PC-3 (cell line): Measurements from ENCODE around the gene ABCD4. TPM values are rescaled to one million over a fixed set of nuclear protein-coding genes. Genes with fewer than 3 reads are reported as not detected.

ENCODE experiments used
- ATAC-seq: fragments of 200-7000 bp; cut with Tn5 transposase; 2 replicates; pipeline ENCODE4 v1.9.1; 2020; ENCODE audit warnings: mild to moderate bottlenecking, moderate library complexity
- BruUV-seq: library from RNA; stranded (reverse); fragments of 400-500 nt; replicated peaks from 2 replicates; lab custom pipeline; 2021; lab: Mats Ljungman, UMichigan
- CTCF ChIA-PET: fragments of 300-600 bp; sonication (Branson Sonifier 250); formaldehyde crosslinking; loops from one replicate; lab custom pipeline; 2022; ENCODE audit warnings: antibody characterized with exemption; lab: Charles Lee
- POLR2A ChIA-PET: fragments of 300-600 bp; sonication (Branson Sonifier 250); formaldehyde crosslinking; loops from one replicate; lab custom pipeline; 2022; ENCODE audit warnings: antibody characterized with exemption; ENCODE audit not compliant: unreplicated experiment; lab: Charles Lee
- DNase-seq: peaks from one replicate; pipeline ENCODE4 v3.0.0-alpha.2; 2015
- H2AFZ ChIP-seq: fragments of 300-600 bp; sonication (generic); 2 replicates; pipeline ENCODE4 v1.6.0; 2016; ENCODE audit warnings: antibody characterized with exemption, low read length
- H3F3A ChIP-seq: fragments of 300-600 bp; sonication (generic); one replicate; pipeline ENCODE4 v1.6.0; 2017; ENCODE audit warnings: antibody characterized with exemption, low read length, control low read depth, mild to moderate bottlenecking; ENCODE audit not compliant: unreplicated experiment
- H3K27ac ChIP-seq: fragments of 300-600 bp; sonication (generic); 2 replicates; pipeline ENCODE4 v1.5.1; 2016; ENCODE audit warnings: mild to moderate bottlenecking, low read length
- H3K27me3 ChIP-seq: fragments of 300-600 bp; sonication (generic); 2 replicates; pipeline ENCODE4 v1.6.1; 2016; ENCODE audit warnings: low read length, mixed read lengths
- H3K36me3 ChIP-seq: fragments of 300-600 bp; sonication (generic); 2 replicates; pipeline ENCODE4 v1.6.1; 2016; ENCODE audit warnings: low read depth, mixed run types, low read length, mixed read lengths
- H3K4me1 ChIP-seq: fragments of 300-600 bp; sonication (generic); 2 replicates; pipeline ENCODE4 v1.5.1; 2016; ENCODE audit warnings: low read length; ENCODE audit not compliant: insufficient read depth
- H3K4me2 ChIP-seq: fragments of 300-600 bp; sonication (generic); 2 replicates; pipeline ENCODE4 v1.6.0; 2016; ENCODE audit warnings: low read length
- H3K4me3 ChIP-seq: fragments of 300-600 bp; sonication (generic); 2 replicates; pipeline ENCODE4 v1.5.1; 2016; ENCODE audit warnings: mild to moderate bottlenecking, low read length, mixed read lengths
- H3K79me2 ChIP-seq: fragments of 300-600 bp; sonication (generic); 2 replicates; pipeline ENCODE4 v1.6.1; 2017; ENCODE audit warnings: low read length, mixed read lengths
- H3K9ac ChIP-seq: fragments of 300-600 bp; sonication (generic); 2 replicates; pipeline ENCODE4 v1.6.0; 2016; ENCODE audit warnings: mild to moderate bottlenecking, low read length
- H3K9me2 ChIP-seq: fragments of 300-600 bp; sonication (generic); replicated peaks from 2 replicates; pipeline ENCODE4 v1.6.1; 2016; ENCODE audit warnings: mixed run types, low read length, mixed read lengths
- H3K9me3 ChIP-seq: fragments of 300-600 bp; sonication (generic); 2 replicates; pipeline ENCODE4 v1.6.1; 2016; ENCODE audit warnings: low read length, mixed read lengths
- H4K20me1 ChIP-seq: fragments of 300-600 bp; sonication (generic); 2 replicates; pipeline ENCODE4 v1.6.1; 2016; ENCODE audit warnings: low read length, mixed read lengths
- EZH2 ChIP-seq: fragments of 300-600 bp; sonication (generic); IDR thresholded peaks from one replicate; pipeline ENCODE4 v1.6.1; 2017; ENCODE audit warnings: antibody characterized with exemption, mild to moderate bottlenecking, low read length; ENCODE audit not compliant: unreplicated experiment
- EZH2phosphoT487 ChIP-seq: fragments of 300-600 bp; sonication (generic); IDR thresholded peaks from 2 replicates; pipeline ENCODE4 v1.6.1; 2018; ENCODE audit warnings: mild to moderate bottlenecking, antibody characterized with exemption, low read length, borderline replicate concordance
- intact Hi-C: fragments of 100-400 bp; cut with micrococcal nuclease; formaldehyde crosslinking; loops from 2 replicates; pipeline ENCODE4 v1.9.0; 2023
- total RNA-seq: library from RNA; depleted of rRNA; stranded (reverse); fragments of >200 nt; gene quantifications from 2 replicates; pipeline ENCODE4 v1.2.3, GENCODE V29; 2014
- TF ChIP-seq, protein P1 (sequence below): fragments of 300-600 bp; sonication (generic); conservative IDR thresholded peaks from 2 replicates; pipeline ENCODE4 v1.5.1; 2017; ENCODE audit warnings: antibody characterized with exemption, low read depth, mild to moderate bottlenecking, low read length

Gene ABCD4
- total RNA-seq, 1 experiment from 2014 or later: 27.1 TPM

DNA sequence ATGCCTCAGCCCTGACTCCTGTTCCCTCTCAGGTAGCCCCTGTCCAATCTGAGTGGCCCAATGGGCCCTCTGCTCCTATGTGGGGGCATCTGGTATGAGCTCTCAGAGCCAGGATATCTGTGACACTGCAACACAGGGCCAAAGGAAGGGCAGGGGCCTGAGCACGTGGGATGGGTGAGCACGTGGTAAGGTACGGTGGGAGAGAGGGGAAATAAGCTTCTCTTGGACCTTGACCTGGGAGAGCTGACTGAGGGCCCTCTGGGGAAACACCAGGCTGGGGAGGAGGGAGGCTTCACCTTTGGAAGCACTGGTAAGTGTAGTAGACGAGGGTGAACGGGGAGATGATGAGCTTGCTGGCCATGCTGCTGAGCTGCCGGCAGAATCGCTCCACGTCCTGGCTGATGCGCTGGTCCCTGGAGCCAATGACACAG is 6.7 kb downstream of the ABCD4 start:
- Histone ChIP-seq H3K4me3 (no peak overlapping the region), H2AFZ (no peak overlapping the region), H4K20me1 (no peaks in the 10 kb centered on the region), H3K36me3 (peaks cover 13% of the 10 kb centered on the region), H3K9ac (no peak overlapping the region), H3K4me2 (no peak overlapping the region), H3K9me2 (no peaks in the 10 kb centered on the region), H3F3A (no peaks in the 10 kb centered on the region), H3K79me2 (peaks cover 10% of the 10 kb centered on the region), H3K4me1 (peaks cover 8% of the 10 kb centered on the region; the same call in 1 of the 2 replicates), H3K27me3 (no peaks in the 10 kb centered on the region), H3K27ac (no peak overlapping the region), H3K9me3 (no peaks in the 10 kb centered on the region)
- ATAC-seq (no peak), DNase-seq (no peak)
- no peak for TF ChIP-seq EZH2phosphoT487
- no peak for TF ChIP-seq EZH2
- BruUV-seq: no TSS peak
- intact Hi-C loops: no loop called here
- POLR2A ChIA-PET: no interaction called here
- CTCF ChIA-PET: no interaction called here

DNA sequence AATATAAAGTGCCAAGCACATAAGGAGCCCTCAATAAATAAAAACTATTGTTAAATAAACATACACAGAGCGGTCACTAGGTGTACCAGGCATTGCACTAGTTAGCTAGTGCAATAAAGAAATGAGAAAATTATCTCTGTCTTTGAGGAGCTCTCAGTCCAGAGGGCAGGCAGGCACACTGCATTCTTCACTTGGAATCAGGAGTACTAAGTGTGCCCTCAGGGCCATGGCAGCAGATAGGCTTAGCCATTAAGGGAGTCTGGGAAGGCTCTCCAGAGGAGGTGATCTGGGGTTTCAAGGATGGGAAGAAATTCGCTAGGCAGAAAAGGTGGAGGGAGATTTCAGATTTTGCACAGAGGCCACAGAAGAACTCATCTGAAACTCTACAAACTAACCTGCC is 9.1 kb downstream of the ABCD4 start:
- no peaks in the 10 kb centered on the region for H3K27me3 ChIP-seq
- H3K9me2 ChIP-seq: no peaks in the 10 kb centered on the region
- no TSS peak for BruUV-seq
- TF ChIP-seq EZH2 (no peak), EZH2phosphoT487 (no peak)
- TF ChIP-seq, protein P1, sequence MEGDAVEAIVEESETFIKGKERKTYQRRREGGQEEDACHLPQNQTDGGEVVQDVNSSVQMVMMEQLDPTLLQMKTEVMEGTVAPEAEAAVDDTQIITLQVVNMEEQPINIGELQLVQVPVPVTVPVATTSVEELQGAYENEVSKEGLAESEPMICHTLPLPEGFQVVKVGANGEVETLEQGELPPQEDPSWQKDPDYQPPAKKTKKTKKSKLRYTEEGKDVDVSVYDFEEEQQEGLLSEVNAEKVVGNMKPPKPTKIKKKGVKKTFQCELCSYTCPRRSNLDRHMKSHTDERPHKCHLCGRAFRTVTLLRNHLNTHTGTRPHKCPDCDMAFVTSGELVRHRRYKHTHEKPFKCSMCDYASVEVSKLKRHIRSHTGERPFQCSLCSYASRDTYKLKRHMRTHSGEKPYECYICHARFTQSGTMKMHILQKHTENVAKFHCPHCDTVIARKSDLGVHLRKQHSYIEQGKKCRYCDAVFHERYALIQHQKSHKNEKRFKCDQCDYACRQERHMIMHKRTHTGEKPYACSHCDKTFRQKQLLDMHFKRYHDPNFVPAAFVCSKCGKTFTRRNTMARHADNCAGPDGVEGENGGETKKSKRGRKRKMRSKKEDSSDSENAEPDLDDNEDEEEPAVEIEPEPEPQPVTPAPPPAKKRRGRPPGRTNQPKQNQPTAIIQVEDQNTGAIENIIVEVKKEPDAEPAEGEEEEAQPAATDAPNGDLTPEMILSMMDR: no peak
- H3K4me2 ChIP-seq: no peak overlapping the region
- no peak overlapping the region for H3K27ac ChIP-seq
- H2AFZ ChIP-seq: no peak overlapping the region
- POLR2A ChIA-PET: no interaction called here
- no peak overlapping the region for H3K4me3 ChIP-seq
- peaks cover 17% of the 10 kb centered on the region for H3K36me3 ChIP-seq
- ATAC-seq (no peak), DNase-seq (no peak)
- H3K9me3 ChIP-seq: no peaks in the 10 kb centered on the region
- H3K4me1 ChIP-seq: no peaks in the 10 kb centered on the region
- no peaks in the 10 kb centered on the region for H3F3A ChIP-seq
- intact Hi-C loops: no loop called here
- H3K9ac ChIP-seq: no peak overlapping the region
- CTCF ChIA-PET: no interaction called here
- no peaks in the 10 kb centered on the region for H4K20me1 ChIP-seq
- no peaks in the 10 kb centered on the region for H3K79me2 ChIP-seq

DNA sequence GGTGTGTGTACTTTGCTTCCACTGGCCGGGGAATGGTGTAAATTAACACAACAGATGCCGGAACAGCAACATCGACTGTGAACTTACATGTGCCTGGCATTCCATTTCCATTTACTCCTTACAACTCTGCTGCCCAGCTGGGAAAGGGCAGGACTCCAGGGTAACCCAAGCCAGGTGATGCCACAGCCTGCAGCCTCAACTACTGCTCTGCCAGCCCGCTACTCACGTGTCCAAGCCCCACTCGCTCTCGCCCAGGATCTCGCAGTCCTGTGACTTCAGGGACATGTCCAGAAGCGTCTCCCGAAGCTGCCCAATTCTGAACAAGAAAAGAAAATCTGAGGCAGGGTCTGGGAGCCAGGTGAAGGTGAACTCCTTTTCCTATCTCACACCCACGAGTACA is 10.7 kb downstream of the ABCD4 start:
- ChIA-PET POLR2A (no interaction called here), CTCF (no interaction called here)
- H3K4me3 ChIP-seq: no peak overlapping the region

More for the DNA sequence above, 10.7 kb downstream of the ABCD4 start:
- H3K9me3 ChIP-seq: no peaks in the 10 kb centered on the region
- no peaks in the 10 kb centered on the region for H4K20me1 ChIP-seq
- H3K79me2 ChIP-seq: no peaks in the 10 kb centered on the region
- peaks cover 13% of the 10 kb centered on the region for H3K36me3 ChIP-seq
- no peak overlapping the region for H2AFZ ChIP-seq
- no peak overlapping the region for H3K27ac ChIP-seq
- no peaks in the 10 kb centered on the region for H3K27me3 ChIP-seq
- no peak for ATAC-seq
- H3K9me2 ChIP-seq: no peaks in the 10 kb centered on the region
- H3K4me2 ChIP-seq: no peak overlapping the region
- intact Hi-C loops: no loop called here
- H3K4me1 ChIP-seq: no peaks in the 10 kb centered on the region
- H3F3A ChIP-seq: no peaks in the 10 kb centered on the region
- TF ChIP-seq EZH2 (no peak), EZH2phosphoT487 (no peak)
- TF ChIP-seq, protein P1: no peak
- DNase-seq: no peak
- no peak overlapping the region for H3K9ac ChIP-seq
- BruUV-seq: no TSS peak
